Activated CD4-positive, CD25-positive, alpha-beta regulatory T cell treated with anti-CD3 and anti-CD28 coated beads, Interleukin-2, amount 50 U/mL, for 16 hours (primary cell): Measurements from ENCODE around the gene LASP1.
"Not testable (repeated sequence)": the region's sequence is repeated elsewhere in the genome, so short reads cannot be mapped to it uniquely, and the experiment has no call there.

ENCODE experiments used
- DNase-seq: peaks from one replicate; pipeline ENCODE4 v3.0.0-alpha.2; 2020; ENCODE audit warnings: low read depth, low spot score

LASP1 gene

DNA sequence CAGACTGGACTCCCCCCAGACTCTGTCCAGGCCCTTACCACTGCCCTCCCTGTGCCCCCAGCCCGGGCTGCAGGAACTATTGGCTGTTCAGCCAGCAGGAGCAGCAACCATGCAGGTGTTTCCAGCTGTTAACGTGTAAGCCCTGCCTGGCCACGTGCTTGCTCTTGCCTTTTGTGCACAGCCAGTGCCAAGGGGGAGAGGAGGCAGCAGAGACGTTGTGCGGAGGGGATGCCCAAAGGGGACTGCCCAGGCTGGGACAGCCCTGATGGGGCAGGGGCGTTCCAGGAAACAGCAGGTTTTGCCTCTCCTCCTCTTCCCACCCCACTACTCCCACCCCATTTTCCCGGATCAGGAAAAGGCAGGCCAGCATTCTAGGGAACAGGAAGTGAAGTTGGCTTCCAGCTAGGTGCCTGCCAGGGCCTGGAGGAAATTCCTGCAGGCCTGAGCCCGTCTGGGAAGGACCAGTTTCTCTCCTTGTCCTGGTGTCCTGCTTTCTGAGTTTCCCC is 38.9 kb downstream of the LASP1 start:
- DNase-seq, result no peak

DNA sequence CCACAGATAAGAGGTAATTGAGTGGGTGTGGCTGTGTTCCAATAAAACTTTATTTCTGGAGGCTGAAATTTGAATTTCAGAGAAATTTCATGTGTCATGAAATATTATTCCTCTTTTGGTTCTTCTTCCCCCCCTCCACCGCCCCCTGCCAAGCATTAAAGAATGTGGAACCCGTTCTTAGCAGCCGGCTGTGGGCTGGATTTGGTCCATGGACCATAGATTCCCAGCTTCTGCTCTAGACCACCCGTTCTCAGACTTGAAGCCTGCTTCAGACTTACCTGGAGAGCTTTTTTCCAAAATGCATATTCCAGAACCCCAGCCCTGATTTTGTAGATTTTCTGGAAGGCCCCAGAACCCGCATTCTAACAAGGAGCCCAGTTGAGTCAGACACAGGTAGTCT is 40.5 kb downstream of the LASP1 start:
- DNase-seq, result no peak

DNA sequence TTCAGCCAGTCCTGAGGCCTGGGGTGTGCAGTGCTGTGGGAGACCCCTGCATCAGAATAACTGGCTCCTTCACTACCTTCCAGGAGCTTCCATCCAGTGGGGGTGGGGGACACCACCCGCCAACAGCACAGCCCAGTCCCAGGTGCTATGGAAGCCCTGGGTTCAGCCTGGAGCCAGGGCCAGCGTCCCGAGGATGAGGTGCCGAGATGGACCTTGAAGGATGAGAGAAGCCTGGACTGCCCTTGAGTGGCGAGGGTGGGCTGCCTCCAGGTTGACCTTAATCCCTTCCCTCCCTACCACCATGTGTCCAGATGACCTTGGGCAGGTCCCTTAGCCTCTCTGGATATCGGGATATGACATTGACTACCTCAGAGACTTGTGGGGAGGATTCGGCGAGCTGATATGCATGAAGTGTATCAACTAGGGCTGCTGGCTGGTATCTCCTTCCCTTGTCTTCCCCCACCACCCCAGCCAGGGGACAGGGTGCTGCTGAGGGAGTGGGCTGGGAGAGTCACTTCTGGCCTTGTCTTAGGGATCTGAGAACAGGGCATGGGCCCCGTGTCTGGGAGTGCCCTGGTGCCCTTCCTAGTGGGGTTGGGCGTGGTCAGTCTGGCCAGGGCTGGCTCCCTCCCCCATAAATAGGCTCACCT is 41.3 kb downstream of the LASP1 start:
- DNase-seq, result no peak

DNA sequence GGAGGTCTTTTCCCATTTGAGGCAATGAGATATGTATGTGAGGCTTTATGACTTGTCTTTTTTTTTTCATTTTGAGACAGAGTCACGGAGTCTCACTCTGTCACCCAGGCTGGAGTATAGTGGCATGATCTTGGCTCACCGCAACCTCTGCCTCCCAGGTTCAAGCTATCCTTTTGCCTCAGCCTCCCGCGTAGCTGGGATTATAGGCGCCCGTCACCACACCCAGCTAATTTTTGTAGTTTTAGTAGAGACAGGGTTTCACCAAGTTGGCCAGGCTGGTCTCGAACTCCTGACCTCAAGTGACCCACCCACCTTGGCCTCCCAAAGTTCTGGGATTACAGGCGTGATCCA is 41.8 kb downstream of the LASP1 start:
- not testable (repeated sequence) for DNase-seq

DNA sequence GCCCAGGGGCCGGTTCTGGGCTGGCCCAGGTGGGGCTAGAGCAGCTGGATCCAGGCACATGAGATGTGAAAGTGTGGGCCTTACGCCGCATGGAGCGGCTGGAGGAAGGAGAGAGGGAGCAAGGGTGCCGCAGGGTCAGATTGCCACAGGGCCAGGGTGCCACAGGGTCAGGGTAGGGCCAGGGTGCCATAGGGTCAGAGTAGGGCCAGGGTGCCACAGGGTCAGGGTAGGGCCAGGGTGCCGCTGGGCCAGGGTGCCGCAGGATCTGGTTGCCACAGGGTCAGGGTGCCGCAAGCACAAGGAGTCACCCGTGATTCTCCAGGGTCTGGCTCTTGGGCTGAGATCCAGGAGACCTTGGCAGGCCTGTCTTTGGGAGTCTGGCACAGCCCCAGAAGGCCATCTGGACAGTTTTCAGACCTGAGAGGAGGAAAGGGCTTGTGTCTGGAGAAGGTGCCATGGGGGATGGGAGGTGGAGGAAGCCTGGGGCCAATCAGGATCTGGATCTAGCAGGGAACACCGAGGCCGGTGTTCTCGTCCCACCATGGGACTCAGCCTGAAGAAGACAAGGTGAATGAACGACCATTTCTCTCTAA is 42.5 kb downstream of the LASP1 start:
- no peak for DNase-seq

DNA sequence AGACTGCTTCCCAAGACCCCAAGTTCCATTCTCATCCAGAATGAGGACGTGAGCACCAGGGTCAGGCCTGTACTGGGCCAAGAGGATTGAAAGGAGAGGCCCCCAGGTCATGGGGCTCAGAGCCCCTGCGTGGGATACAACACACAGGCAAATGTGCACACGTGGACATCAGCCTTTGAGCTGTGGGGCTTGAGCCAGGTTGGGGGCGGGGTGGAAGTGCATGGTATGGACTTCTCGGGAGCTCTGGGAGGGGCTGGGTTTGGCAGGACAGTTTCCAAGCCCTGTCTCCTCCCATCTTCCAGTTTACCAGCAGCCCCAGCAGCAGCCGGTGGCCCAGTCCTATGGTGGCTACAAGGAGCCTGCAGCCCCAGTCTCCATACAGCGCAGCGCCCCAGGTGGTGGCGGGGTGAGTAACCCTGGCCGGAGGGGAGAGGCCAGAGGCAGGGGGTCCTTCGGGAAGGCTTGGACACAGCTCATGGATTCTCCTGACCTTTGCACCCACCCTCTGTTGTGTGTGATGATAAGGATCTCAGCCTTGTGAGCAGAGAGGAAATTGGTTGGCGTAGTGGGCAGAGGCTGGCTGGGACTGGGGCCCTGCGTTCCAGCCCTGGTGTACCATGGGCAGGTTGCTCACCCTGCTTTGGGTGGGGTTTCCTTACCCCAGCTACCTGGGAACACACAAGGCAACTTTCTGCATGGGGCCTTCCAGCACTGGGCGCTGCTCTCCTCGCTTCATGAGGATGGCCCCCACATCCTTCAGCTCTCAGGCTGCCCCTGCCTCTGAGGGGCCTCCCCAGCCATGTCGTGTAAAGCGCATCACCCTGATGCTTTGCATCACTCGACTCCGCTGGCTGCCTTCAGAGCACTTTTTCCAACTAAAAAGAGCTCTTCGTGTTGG is 45.1 kb downstream of the LASP1 start:
- no peak for DNase-seq

DNA sequence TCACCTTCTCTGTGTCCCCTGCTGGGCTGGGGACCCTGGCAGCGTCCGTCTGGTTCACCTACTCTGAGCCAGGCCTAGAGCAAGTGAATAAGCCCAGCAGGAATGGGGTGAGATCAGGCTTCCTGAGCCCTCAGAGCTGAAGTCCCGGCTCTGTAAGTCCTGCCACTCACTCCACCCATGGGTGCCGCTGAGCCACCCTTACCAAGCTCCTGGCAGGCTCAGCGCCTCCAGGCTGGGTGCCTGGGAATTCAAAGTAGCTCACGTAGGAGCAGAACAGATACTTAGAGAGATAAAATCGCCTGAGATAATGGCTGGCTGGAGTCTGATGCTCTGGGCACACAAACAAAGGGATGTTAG is 45.8 kb downstream of the LASP1 start:
- no peak for DNase-seq

DNA sequence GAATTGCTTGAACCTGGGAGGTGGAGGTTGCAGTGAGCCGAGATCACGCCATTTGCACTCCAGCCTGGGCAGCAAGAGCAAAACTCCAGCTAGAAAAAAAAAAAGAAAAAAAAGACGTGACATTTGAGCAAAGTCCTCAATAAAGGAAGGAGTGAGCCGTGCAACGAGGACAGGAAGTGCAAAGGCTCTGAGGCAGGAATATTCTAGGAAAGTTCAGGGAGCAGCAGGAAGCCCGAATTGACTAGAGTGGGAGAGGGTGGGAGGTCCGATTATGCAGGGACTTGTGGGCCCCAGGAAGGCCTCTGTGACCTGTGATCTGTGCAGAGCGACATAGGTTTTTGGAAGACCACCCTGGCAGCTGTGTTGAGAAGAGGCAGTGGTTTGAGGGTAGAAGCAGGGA is 46.9 kb downstream of the LASP1 start:
- no peak for DNase-seq

DNA sequence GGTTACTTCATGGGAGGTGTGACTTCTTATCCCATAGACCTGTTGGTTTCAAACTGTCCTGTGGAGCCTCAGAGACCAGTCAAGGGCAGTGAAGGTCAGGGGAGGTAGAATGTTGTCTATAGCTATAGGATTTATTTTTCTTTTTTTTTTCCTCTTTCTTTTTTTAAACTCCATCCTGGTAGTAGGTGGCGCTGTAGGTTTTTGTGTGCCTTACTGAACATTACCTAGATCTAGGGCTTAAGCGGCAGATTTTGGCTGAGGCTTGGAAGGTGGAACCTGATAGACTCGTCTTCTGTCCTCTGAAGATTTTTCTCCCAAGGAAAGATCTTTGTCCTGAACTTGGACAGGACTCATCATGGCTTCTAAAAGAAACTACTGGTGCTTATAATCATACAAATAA is 47.4 kb downstream of the LASP1 start:
- DNase-seq, result no peak

DNA sequence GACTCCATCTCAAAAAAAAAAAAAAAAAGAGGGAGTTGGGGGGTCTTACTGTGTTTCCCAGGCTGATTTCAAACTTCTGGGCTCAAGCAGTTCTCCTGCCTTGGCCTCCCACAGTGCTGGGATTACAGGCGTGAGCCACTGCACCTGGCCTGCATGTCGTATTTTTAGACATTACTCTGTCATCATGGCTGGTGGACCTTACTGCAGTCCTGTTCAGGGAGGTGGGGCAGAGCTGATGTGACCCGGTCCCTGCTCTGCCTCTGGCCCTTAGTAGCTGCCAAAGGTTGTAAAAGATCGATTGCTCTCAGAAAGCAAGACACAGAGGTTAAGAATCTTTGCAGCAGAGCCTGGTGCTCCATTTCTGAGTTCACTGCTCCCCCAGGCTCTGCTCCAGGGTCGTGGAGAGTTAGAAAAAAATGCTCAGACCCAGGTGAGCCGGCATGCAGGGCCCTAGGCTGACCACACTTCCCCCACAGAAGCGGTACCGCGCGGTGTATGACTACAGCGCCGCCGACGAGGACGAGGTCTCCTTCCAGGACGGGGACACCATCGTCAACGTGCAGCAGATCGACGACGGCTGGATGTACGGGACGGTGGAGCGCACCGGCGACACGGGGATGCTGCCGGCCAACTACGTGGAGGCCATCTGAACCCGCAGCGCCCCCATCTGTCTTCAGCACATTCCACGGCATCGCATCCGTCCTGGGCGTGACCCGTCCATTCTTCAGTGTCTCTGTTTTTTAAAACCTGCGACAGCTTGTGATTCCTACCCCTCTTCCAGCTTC is 48.5 kb downstream of the LASP1 start:
- DNase-seq, result no peak

DNA sequence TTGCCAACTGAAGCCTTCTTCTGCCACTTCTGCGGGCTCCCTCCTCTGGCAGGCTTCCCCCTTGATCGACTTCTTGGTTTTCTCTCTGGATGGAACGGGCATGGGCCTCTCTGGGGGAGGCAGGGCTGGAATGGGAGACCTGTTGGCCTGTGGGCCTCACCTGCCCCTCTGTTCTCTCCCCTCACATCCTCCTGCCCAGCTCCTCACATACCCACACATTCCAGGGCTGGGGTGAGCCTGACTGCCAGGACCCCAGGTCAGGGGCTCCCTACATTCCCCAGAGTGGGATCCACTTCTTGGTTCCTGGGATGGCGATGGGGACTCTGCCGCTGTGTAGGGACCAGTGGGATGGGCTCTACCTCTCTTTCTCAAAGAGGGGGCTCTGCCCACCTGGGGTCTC is 49.1 kb downstream of the LASP1 start:
- no peak for DNase-seq

DNA sequence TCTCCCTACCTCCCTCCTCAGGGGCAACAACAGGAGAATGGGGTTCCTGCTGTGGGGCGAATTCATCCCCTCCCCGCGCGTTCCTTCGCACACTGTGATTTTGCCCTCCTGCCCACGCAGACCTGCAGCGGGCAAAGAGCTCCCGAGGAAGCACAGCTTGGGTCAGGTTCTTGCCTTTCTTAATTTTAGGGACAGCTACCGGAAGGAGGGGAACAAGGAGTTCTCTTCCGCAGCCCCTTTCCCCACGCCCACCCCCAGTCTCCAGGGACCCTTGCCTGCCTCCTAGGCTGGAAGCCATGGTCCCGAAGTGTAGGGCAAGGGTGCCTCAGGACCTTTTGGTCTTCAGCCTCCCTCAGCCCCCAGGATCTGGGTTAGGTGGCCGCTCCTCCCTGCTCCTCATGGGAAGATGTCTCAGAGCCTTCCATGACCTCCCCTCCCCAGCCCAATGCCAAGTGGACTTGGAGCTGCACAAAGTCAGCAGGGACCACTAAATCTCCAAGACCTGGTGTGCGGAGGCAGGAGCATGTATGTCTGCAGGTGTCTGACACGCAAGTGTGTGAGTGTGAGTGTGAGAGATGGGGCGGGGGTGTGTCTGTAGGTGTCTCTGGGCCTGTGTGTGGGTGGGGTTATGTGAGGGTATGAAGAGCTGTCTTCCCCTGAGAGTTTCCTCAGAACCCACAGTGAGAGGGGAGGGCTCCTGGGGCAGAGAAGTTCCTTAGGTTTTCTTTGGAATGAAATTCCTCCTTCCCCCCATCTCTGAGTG is 49.6 kb downstream of the LASP1 start:
- DNase-seq, result no peak

DNA sequence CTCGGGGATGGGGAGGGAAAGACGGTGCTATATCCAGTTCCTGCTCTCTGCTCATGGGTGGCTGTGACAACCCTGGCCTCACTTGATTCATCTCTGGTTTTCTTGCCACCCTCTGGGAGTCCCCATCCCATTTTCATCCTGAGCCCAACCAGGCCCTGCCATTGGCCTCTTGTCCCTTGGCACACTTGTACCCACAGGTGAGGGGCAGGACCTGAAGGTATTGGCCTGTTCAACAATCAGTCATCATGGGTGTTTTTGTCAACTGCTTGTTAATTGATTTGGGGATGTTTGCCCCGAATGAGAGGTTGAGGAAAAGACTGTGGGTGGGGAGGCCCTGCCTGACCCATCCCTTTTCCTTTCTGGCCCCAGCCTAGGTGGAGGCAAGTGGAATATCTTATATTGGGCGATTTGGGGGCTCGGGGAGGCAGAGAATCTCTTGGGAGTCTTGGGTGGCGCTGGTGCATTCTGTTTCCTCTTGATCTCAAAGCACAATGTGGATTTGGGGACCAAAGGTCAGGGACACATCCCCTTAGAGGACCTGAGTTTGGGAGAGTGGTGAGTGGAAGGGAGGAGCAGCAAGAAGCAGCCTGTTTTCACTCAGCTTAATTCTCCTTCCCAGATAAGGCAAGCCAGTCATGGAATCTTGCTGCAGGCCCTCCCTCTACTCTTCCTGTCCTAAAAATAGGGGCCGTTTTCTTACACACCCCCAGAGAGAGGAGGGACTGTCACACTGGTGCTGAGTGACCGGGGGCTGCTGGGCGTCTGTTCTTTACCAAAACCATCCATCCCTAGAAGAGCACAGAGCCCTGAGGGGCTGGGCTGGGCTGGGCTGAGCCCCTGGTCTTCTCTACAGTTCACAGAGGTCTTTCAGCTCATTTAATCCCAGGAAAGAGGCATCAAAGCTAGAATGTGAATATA is 50.8 kb downstream of the LASP1 start:
- DNase-seq, result no peak

DNA sequence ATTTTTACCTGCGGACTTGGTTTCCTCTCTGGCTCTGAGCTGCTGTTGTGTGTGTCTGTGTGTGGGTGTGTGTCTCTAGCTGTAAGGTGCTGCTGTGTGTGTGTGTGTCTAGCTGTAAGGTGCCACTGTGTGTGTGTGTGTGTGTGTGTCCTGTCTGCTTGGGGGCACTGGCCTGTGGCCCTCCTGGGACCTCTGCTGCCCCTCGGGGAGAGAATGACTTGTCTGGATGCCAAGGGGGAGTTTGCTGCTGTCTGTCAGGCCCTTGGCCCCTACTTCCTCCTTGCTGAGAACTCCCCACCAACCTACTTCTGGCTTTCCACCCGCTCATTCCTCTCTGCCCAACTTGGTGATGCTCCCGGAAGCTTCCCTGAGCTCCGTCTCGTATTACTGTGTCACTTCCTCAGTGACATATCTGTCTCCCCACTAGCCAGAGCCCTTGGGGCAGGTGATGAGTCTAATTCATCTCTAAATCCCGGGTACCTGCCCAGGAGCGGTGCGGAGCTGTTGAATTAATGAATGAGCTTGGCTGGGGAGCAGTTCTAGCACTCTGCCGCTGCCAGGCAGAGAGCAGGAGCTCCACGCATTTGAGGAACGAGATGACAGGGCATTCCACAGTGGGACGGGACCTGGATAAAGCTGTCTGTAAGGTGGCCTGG is 52.0 kb downstream of the LASP1 start:
- DNase-seq, result no peak

DNA sequence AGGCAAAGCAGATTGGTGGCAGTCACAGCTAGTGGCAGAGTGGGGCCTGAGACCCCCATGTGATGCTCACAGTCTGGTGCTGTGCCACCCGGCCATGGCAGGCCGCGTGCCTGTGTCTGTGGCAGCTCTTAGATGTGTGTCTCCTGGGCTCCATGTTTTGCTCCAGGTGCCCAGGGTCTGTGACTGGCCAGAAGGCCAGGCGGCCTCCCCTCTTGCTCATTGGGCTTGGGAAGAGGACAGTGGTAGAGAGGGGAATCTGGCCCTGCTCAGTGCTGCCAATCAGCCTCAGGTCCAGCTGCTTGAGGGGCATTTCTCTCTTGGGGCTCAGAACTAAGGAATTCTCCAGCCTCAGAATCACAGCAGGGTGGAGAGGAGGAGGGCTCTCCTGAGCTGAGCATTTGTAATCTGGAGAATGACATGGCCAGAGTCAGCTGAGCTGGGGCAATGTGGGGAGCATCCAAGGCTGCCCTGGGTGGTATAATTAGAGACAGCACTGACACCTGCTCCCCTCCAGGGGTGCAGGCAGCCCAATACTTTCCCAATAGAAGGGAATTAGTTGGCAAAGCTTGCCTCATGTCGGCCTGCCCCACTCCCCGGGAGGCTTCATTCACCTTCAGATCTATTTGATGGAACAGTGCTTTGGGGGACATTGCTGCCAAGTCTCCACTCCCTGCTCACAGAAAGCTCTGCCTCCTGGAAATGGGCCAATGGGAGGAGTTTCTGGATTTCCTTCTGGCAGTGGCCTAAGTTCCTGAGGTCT is 52.9 kb downstream of the LASP1 start:
- no peak for DNase-seq

DNA sequence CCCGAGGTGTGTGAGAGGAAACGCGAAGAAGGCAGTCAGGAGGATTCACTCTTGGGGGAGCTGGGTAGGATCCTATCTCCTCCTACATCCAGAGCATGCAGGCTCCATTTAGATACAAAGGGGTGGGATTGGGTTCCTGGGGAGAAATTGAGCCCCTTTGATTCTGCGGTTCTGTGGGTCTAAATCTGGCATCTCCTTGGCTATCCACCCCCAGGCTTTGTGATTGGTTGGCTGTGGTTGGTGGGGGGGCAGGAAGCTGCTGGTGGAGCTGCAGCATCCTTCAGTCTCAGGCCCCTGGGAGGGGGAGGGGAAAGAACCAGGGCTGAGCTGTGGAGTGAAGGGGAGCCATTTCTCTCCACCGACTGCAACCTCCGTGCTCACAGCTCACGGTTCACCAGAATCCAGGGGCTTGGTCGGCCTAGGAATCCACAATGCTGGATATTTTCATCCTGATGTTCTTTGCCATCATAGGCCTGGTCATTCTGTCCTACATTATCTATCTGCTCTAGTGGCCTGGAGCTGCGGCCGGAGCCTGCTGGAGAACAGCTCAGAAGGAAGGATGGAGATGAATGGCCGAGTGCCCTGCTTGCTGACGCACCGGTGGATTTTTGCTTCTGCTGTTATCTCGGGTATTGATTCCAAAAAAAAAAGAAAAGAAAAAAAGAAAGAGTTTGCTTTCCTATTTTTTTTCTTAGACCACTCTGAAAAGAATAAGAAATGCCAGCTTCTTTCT is 55.6 kb downstream of the LASP1 start, which contains the start of gene LASP1NB:
Gene LASP1NB (plus strand): TSS at position 352 of the 733 bp plus-strand sequence.
- DNase-seq, result no peak

DNA sequence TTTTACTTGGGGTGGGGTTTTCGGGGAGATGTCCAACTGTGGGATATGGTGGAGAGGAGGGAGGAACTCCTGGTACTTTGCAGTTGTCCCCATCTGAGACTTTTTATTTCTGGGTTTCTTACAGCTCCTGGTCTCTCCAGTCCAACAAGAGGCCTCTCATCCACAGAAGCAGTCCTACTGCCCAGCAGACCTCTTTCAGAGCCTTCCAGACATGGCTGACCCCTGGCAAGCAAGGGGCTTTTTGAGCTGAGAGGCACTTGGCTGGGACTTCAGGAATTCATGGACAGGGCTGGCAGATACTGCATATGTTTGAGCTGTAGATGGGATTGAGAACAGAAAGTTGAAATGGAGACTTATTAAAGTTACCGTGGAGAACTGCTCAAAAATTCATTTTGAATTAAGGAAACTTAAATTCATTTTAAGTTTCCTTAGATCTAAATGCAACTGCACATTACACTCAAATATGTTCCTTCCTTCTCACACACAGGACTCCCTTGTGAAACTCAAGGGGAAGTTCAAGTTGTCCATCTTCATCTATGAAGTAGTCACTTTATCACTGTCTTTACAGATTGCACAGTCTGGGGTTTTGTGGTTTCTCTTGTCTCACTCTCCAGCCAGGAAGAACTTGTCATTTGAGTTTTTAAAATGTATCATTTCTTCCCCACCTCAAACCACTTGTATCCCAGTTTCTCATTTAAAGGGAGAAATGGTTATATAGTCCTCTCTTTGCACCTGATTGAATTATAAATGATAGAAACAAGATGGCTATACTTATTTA is 56.6 kb downstream of the LASP1 start:
- DNase-seq, result no peak
